Transverse colon (tissue), 3 donors: ENCODE data around the gene ADGRE2.

Source experiments
- CTCF ChIP-seq, 5 experiments: fragments of 200-600 bp in 3 of 5; fragments of 450-650 bp in 2 of 5; sonication (generic) in 3 of 5; IDR thresholded peaks; 1 replicate in 2 of 5; 2 replicates in 3 of 5; pipeline ENCODE4 v1.5.1; 2016 to 2017; ENCODE audit warnings: antibody characterized with exemption in 5 of 5, inconsistent platforms in 3 of 5, mild to moderate bottlenecking in 2 of 5, moderate library complexity in 1 of 5
- EP300 ChIP-seq: sonication (generic); formaldehyde crosslinking; IDR thresholded peaks from one replicate; pipeline ENCODE4 v1.6.1; 2017; ENCODE audit warnings: antibody characterized with exemption, low read depth
- POLR2A ChIP-seq: fragments of 450-650 bp; IDR thresholded peaks from one replicate; pipeline ENCODE4 v1.6.1; 2016; ENCODE audit warnings: antibody characterized with exemption, mild to moderate bottlenecking, moderate library complexity

- no peak for TF ChIP-seq CTCF (IDR thresholded peaks at IDR 0.05)
- TF ChIP-seq EP300: no peak
- no peak for TF ChIP-seq POLR2A
Measured at GRCh38 chr19:14746886-14747285, 31.5 kb downstream of the ADGRE2 start.
